ENCODE data around the gene NCKAP5.

DNA sequence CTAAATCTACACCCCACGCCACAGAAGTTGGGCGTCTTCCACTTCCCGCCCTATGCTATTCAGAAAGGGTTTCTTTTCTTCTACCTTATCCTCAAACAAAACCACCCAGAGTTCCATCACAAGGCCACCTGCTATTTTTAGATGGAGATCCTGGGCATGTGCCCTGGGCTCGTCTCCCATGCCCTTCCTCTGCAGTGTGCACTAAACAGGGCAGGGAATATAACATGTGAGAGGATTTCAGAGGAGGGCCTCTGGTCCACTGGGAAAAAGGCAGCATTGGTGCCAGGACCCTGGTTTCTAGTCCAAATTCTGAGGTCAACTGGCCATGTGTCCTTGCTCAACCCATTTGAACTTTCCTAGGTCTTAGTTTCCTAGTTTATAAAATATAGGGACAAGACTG, 320.0 kb downstream of the NCKAP5 start:
- TF ChIP-seq, protein P1, sequence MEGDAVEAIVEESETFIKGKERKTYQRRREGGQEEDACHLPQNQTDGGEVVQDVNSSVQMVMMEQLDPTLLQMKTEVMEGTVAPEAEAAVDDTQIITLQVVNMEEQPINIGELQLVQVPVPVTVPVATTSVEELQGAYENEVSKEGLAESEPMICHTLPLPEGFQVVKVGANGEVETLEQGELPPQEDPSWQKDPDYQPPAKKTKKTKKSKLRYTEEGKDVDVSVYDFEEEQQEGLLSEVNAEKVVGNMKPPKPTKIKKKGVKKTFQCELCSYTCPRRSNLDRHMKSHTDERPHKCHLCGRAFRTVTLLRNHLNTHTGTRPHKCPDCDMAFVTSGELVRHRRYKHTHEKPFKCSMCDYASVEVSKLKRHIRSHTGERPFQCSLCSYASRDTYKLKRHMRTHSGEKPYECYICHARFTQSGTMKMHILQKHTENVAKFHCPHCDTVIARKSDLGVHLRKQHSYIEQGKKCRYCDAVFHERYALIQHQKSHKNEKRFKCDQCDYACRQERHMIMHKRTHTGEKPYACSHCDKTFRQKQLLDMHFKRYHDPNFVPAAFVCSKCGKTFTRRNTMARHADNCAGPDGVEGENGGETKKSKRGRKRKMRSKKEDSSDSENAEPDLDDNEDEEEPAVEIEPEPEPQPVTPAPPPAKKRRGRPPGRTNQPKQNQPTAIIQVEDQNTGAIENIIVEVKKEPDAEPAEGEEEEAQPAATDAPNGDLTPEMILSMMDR (IDR thresholded peaks at IDR 0.05; ENCODE audit: poor library complexity) = no peak
- no peak for TF ChIP-seq EZH2 (IDR thresholded peaks at IDR 0.05; ENCODE audit: borderline replicate concordance)
